IMR-90 (cell line): ENCODE data around the gene SLFNL1. TPM values are rescaled to one million over a fixed set of nuclear protein-coding genes. Genes with fewer than 3 reads are reported as not detected.

Experiments
- ATAC-seq: fragments of 200-7000 bp; cut with Tn5 transposase; 2 replicates; pipeline ENCODE4 v1.9.1; 2020; ENCODE audit warnings: low read depth, mild to moderate bottlenecking, moderate library complexity
- BruUV-seq: library from RNA; stranded (reverse); fragments of 400-500 nt; replicated peaks from 2 replicates; lab custom pipeline; 2021; lab: Mats Ljungman, UMichigan
- CTCF ChIA-PET: fragments of 300-600 bp; formaldehyde crosslinking; extraction: SDS; loops from one replicate; lab custom pipeline; 2021; ENCODE audit warnings: antibody characterized with exemption; lab: Yijun Ruan, JAX
- POLR2A ChIA-PET: fragments of 300-600 bp; sonication (Branson Sonifier 250); formaldehyde crosslinking; loops from one replicate; lab custom pipeline; 2022; ENCODE audit warnings: antibody characterized with exemption; ENCODE audit not compliant: unreplicated experiment; lab: Charles Lee
- DNase-seq: peaks from one replicate; pipeline ENCODE4 v3.0.0; 2013
- H2AFZ ChIP-seq: replicated peaks from 2 replicates; pipeline ENCODE3; 2013; ENCODE audit warnings: low read length, mild to moderate bottlenecking; ENCODE audit not compliant: poor library complexity
- H2AK5ac ChIP-seq: 2 replicates; pipeline ENCODE4 v1.6.1; 2013; ENCODE audit warnings: low read depth, low read length, inconsistent platforms
- H2AK9ac ChIP-seq: replicated peaks from 2 replicates; pipeline ENCODE3; 2013; ENCODE audit warnings: mild to moderate bottlenecking, low read depth, low read length, moderate library complexity; ENCODE audit not compliant: poor library complexity
- H2BK120ac ChIP-seq: 2 replicates; pipeline ENCODE4 v1.6.1; 2013; ENCODE audit warnings: low read depth, low read length, inconsistent platforms
- H2BK15ac ChIP-seq: 3 replicates; pipeline ENCODE4 v1.6.1; 2013; ENCODE audit warnings: low read depth, low read length, inconsistent platforms
- H2BK20ac ChIP-seq: 2 replicates; pipeline ENCODE4 v1.6.1; 2013; ENCODE audit warnings: low read depth, mild to moderate bottlenecking, inconsistent platforms, low read length, moderate library complexity
- H2BK5ac ChIP-seq: 2 replicates; pipeline ENCODE4 v1.6.1; 2013; ENCODE audit warnings: mild to moderate bottlenecking, low read depth, low read length, inconsistent platforms; ENCODE audit not compliant: poor library complexity, severe bottlenecking
- H3K14ac ChIP-seq: replicated peaks from 2 replicates; pipeline ENCODE4 v1.6.1; 2013; ENCODE audit warnings: low read depth, low read length, inconsistent platforms
- H3K18ac ChIP-seq: 2 replicates; pipeline ENCODE4 v1.6.1; 2013; ENCODE audit warnings: low read depth, low read length, control low read depth
- H3K23ac ChIP-seq: 2 replicates; pipeline ENCODE4 v1.6.1; 2013; ENCODE audit warnings: low read depth, low read length, inconsistent platforms
- H3K27ac ChIP-seq: 2 replicates; pipeline ENCODE4 v1.5.1; 2013; ENCODE audit warnings: mild to moderate bottlenecking, control low read depth, low read length; ENCODE audit not compliant: insufficient read depth
- H3K27me3 ChIP-seq: 2 replicates; pipeline ENCODE4 v1.6.1; 2013; ENCODE audit warnings: low read length; ENCODE audit not compliant: control insufficient read depth, insufficient read depth
- H3K36me3 ChIP-seq: 2 replicates; pipeline ENCODE4 v1.6.1; 2013; ENCODE audit warnings: low read length, mixed read lengths; ENCODE audit not compliant: control insufficient read depth, insufficient read depth
- H3K4ac ChIP-seq: 2 replicates; pipeline ENCODE4 v1.6.1; 2013; ENCODE audit warnings: low read depth, low read length, inconsistent platforms
- H3K4me1 ChIP-seq: 2 replicates; pipeline ENCODE4 v1.6.1; 2013; ENCODE audit warnings: low read length, mixed read lengths; ENCODE audit not compliant: control insufficient read depth, insufficient read depth
- H3K4me2 ChIP-seq: 2 replicates; pipeline ENCODE4 v1.6.1; 2013; ENCODE audit warnings: low read depth, mild to moderate bottlenecking, control low read depth, low read length, moderate library complexity
- H3K4me3 ChIP-seq: 2 replicates; pipeline ENCODE4 v1.5.1; 2013; ENCODE audit warnings: low read depth, mild to moderate bottlenecking, control low read depth, low read length, moderate library complexity; ENCODE audit not compliant: insufficient read depth
- H3K56ac ChIP-seq: 2 replicates; pipeline ENCODE4 v1.6.1; 2013; ENCODE audit warnings: low read length, inconsistent platforms; ENCODE audit not compliant: insufficient read depth; ENCODE audit errors: extremely low read depth
- H3K79me1 ChIP-seq, 2 experiments: 2 replicates each; pipeline ENCODE4 v1.6.1; 2013; ENCODE audit warnings: low read length in 2 of 2, inconsistent platforms in 1 of 2, low read depth in 1 of 2
- H3K9ac ChIP-seq: 2 replicates; pipeline ENCODE4 v1.6.1; 2013; ENCODE audit warnings: low read depth, low read length, control low read depth
- H3K9me1 ChIP-seq: 2 replicates; pipeline ENCODE4 v1.6.1; 2013; ENCODE audit warnings: low read length, inconsistent platforms; ENCODE audit not compliant: insufficient read depth
- H3K9me3 ChIP-seq: 2 replicates; pipeline ENCODE4 v1.6.1; 2013; ENCODE audit warnings: low read length; ENCODE audit not compliant: control insufficient read depth, insufficient read depth
- H4K20me1 ChIP-seq: 2 replicates; pipeline ENCODE4 v1.6.1; 2013; ENCODE audit warnings: low read length, inconsistent platforms; ENCODE audit not compliant: insufficient read depth
- H4K5ac ChIP-seq: 2 replicates; pipeline ENCODE4 v1.6.1; 2013; ENCODE audit warnings: mild to moderate bottlenecking, low read depth, low read length, control low read depth
- H4K8ac ChIP-seq, 2 experiments: 2 replicates each; pipeline ENCODE4 v1.6.1; 2013; ENCODE audit warnings: low read depth in 2 of 2, low read length in 2 of 2, control low read depth in 1 of 2, inconsistent platforms in 1 of 2
- H4K91ac ChIP-seq: 2 replicates; pipeline ENCODE4 v1.6.1; 2013; ENCODE audit warnings: low read depth, low read length, inconsistent platforms; ENCODE audit not compliant: insufficient read depth
- BHLHE40 ChIP-seq: fragments of 150-350 bp; IDR thresholded peaks from 2 replicates; pipeline ENCODE4 v1.6.1; 2016; ENCODE audit warnings: mild to moderate bottlenecking, low read depth, low read length
- CHD1 ChIP-seq: IDR thresholded peaks from 2 replicates; pipeline ENCODE4 v1.6.1; 2012; ENCODE audit warnings: low read depth, low read length, improper control_type of control experiment
- ELK1 ChIP-seq: fragments of 150-350 bp; IDR thresholded peaks from 2 replicates; pipeline ENCODE4 v1.6.1; 2016; ENCODE audit warnings: low read depth, mild to moderate bottlenecking, low read length, moderate library complexity, borderline replicate concordance
- MAFK ChIP-seq: IDR thresholded peaks from 2 replicates; pipeline ENCODE4 v1.6.1; 2012; ENCODE audit warnings: low read depth, low read length, improper control_type of control experiment
- MAZ ChIP-seq: IDR thresholded peaks from 2 replicates; pipeline ENCODE4 v1.6.1; 2012; ENCODE audit warnings: low read depth, mild to moderate bottlenecking, low read length, improper control_type of control experiment, moderate library complexity, borderline replicate concordance
- MXI1 ChIP-seq: IDR thresholded peaks from 2 replicates; pipeline ENCODE4 v1.6.1; 2012; ENCODE audit warnings: low read depth, mild to moderate bottlenecking, low read length, moderate library complexity, borderline replicate concordance
- POLR2A ChIP-seq: IDR thresholded peaks from 2 replicates; pipeline ENCODE4 v1.6.1; 2012; ENCODE audit warnings: mild to moderate bottlenecking, low read depth, low read length
- RAD21 ChIP-seq: IDR thresholded peaks from 2 replicates; pipeline ENCODE4 v1.6.1; 2012; ENCODE audit warnings: low read length, improper control_type of control experiment
- RCOR1 ChIP-seq: IDR thresholded peaks from 2 replicates; pipeline ENCODE4 v1.6.1; 2012; ENCODE audit warnings: mild to moderate bottlenecking, low read length, improper control_type of control experiment; ENCODE audit not compliant: insufficient replicate concordance
- RFX5 ChIP-seq: IDR thresholded peaks from 2 replicates; pipeline ENCODE4 v1.8.0; 2012; ENCODE audit warnings: low read depth, mild to moderate bottlenecking, low read length, moderate library complexity
- SMC3 ChIP-seq: fragments of 150-350 bp; IDR thresholded peaks from 2 replicates; pipeline ENCODE4 v1.6.1; 2016; ENCODE audit warnings: low read depth, mild to moderate bottlenecking, antibody characterized with exemption, low read length, moderate library complexity
- USF2 ChIP-seq: fragments of 150-350 bp; IDR thresholded peaks from 2 replicates; pipeline ENCODE4 v1.6.1; 2017; ENCODE audit warnings: mild to moderate bottlenecking, antibody characterized with exemption, low read length, low read depth
- WGBS, 2 experiments: methylation state at CpG; one replicate each; pipeline versions ENCODE4 v1.1.5 to v1.1.7; 2013; ENCODE audit warnings: missing lambda C conversion rate in 2 of 2; ENCODE audit not compliant: insufficient read length in 1 of 2; ENCODE audit errors: extremely low coverage in 2 of 2; 5-methylcytosine and 5-hydroxymethylcytosine counted together
- dilution Hi-C: fragments of 300-500 bp; cut with HindIII; formaldehyde crosslinking; loops from one replicate; pipeline ENCODE4 v1.14.3; 2018; ENCODE audit warnings: low sequenced_read_pairs; ENCODE audit not compliant: unreplicated experiment
- in situ Hi-C: fragments of 300-500 bp; cut with MboI; formaldehyde crosslinking; loops from 3 replicates; pipeline ENCODE4 v1.14.3; 2019; ENCODE audit warnings: low sequenced_read_pairs, inconsistent platforms, mixed read lengths
- intact Hi-C: fragments of 100-400 bp; cut with micrococcal nuclease; formaldehyde crosslinking; loops from 2 replicates; pipeline ENCODE4 v1.10.0; 2022
- polyA plus RNA-seq, 3 experiments: library from polyadenylated mRNA; depleted of rRNA; stranded (reverse); fragments of >200 nt; gene quantifications; 2 replicates each; pipeline ENCODE4 v1.2.3, GENCODE V29; 2012; ENCODE audit warnings: low replicate concordance in 1 of 3
- total RNA-seq: library from RNA; depleted of rRNA; stranded (reverse); fragments of >200 nt; gene quantifications from 2 replicates; pipeline ENCODE4 v1.2.3, GENCODE V29; 2012

Gene SLFNL1
- total and polyA plus RNA-seq, 2 of the 4 experiments (the other 2 are of a cell fraction): under 0.01 to 0.09 TPM

GRCh38 chr1:40966417-40966816 lies 55.1 kb downstream of the SLFNL1 start:
- ChIA-PET POLR2A (no interaction called here), CTCF (interaction anchor here (0.6 to 1.1 kb wide), 2 partner anchors 12 to 14 kb away, joined by 3 read pairs; no protein-coding TSS in a partner anchor)
- H3K4ac ChIP-seq: peak overlapping the region; percentile 90
- BruUV-seq: no TSS peak
- H2AK5ac ChIP-seq: peak overlapping the region; percentile 68
- H2AK9ac ChIP-seq: no peak overlapping the region
- no peak overlapping the region; the same call in 1 of the 2 replicates for H3K27ac ChIP-seq
- H3K4me1 ChIP-seq: peaks cover 3% of the 10 kb centered on the region
- in situ Hi-C loops: loop anchor here (25.0 kb wide), 1 partner anchor 329 kb away; no protein-coding TSS in a partner anchor
- H2BK20ac ChIP-seq: peak overlapping the region; percentile 89
- peak overlapping the region; percentile 90 for H2BK120ac ChIP-seq
- ATAC-seq (no peak), DNase-seq (no peak)
- H3K4me2 ChIP-seq: no peak overlapping the region
- H2AFZ ChIP-seq: peak overlapping the region; percentile 27
- H3K79me1 ChIP-seq: no peaks in the 10 kb centered on the region
- no peak overlapping the region for H2BK5ac ChIP-seq
- no CpG with 5 or more reads among the region's 4 CpGs for WGBS, 2 experiments
- H4K20me1 ChIP-seq: no peaks in the 10 kb centered on the region
- TF ChIP-seq BHLHE40: no peak
- TF ChIP-seq ELK1: no peak
- no peak for TF ChIP-seq RAD21
- TF ChIP-seq USF2: no peak
- no peak for TF ChIP-seq MAFK
- no peak for TF ChIP-seq CHD1
- TF ChIP-seq MAZ: no peak
- no peak for TF ChIP-seq RCOR1
- TF ChIP-seq SMC3: no peak
- no peak for TF ChIP-seq MXI1
- no peak for TF ChIP-seq POLR2A
- no peak for TF ChIP-seq RFX5
- intact Hi-C loops: no loop called here
- no peak overlapping the region for H3K4me3 ChIP-seq
- dilution Hi-C loops: no loop called here
- H3K9me3 ChIP-seq: no peaks in the 10 kb centered on the region
- H4K91ac ChIP-seq: peak overlapping the region; percentile 70
- peak overlapping the region; percentile 31; the same call in 1 of the 2 replicates for H3K18ac ChIP-seq
- H3K36me3 ChIP-seq: no peaks in the 10 kb centered on the region
- peak overlapping the region; percentile 67; the same call in 1 of the 2 replicates for H3K14ac ChIP-seq
- H3K23ac ChIP-seq: no peak overlapping the region
- H4K5ac ChIP-seq: no peak overlapping the region; the same call in none of the 2 replicates
- no peak overlapping the region for H3K9ac ChIP-seq
- no peaks in the 10 kb centered on the region for H3K27me3 ChIP-seq
- H2BK15ac ChIP-seq: peak overlapping the region; percentile 89; the same call in 2 of the 3 replicates
- no peak overlapping the region for H3K56ac ChIP-seq
- peak overlapping the region; percentile 14 to 64; a peak in 3 of 4 replicates for H4K8ac ChIP-seq
- peaks cover 11% of the 10 kb centered on the region; the same call in 1 of the 2 replicates for H3K9me1 ChIP-seq
